GM12873 (cell line): ENCODE results near the gene EGFLAM.

ENCODE experiments used
- TF ChIP-seq, protein P1 (sequence below): IDR thresholded peaks from 2 replicates; pipeline ENCODE4 v1.5.1; 2012; ENCODE audit warnings: low read depth, mild to moderate bottlenecking, moderate library complexity, low read length, control low read depth; ENCODE audit not compliant: insufficient read depth; ENCODE audit errors: missing control alignments

EGFLAM gene

DNA sequence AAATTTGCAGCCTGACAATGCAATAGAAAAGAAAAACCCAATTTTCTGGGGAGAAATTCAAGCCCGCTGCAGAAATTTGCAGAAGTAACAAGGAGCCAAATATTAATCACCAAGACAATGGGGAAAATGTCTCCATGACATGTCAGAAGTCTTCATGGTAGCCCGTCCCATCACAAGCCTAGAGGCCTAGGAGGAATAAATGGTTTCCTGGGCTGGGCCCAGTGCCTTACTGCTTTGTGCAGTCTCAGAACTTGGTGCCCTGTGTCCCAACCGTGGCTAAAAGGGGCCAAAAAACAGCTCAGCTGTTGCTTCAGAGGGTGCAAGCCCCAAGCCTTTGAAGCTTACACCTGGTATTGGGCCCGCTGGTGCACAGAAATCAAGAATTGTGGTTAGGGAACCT lies 23.6 kb upstream of the EGFLAM start:
- TF ChIP-seq, protein P1, sequence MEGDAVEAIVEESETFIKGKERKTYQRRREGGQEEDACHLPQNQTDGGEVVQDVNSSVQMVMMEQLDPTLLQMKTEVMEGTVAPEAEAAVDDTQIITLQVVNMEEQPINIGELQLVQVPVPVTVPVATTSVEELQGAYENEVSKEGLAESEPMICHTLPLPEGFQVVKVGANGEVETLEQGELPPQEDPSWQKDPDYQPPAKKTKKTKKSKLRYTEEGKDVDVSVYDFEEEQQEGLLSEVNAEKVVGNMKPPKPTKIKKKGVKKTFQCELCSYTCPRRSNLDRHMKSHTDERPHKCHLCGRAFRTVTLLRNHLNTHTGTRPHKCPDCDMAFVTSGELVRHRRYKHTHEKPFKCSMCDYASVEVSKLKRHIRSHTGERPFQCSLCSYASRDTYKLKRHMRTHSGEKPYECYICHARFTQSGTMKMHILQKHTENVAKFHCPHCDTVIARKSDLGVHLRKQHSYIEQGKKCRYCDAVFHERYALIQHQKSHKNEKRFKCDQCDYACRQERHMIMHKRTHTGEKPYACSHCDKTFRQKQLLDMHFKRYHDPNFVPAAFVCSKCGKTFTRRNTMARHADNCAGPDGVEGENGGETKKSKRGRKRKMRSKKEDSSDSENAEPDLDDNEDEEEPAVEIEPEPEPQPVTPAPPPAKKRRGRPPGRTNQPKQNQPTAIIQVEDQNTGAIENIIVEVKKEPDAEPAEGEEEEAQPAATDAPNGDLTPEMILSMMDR, result no peak

DNA sequence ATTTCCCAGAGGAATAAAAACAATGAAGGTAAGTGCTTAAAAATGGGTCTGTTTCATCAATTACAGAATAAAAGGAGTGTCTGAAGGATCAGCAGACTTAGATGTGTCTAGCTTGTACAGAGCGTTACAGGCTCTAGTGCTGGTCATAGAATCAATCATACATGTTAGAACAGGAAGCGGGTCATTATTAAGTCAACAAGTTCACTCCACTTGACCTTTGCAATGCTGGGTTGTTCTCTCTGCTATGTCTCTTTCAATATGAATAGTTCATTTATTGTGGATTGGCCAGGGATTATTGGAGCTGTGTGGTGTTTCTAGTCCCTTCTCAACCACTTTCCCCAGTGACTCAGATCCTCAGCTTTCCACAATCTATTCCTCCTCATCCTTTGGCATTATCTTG lies 20.7 kb upstream of the EGFLAM start:
- TF ChIP-seq, protein P1, result no peak

DNA sequence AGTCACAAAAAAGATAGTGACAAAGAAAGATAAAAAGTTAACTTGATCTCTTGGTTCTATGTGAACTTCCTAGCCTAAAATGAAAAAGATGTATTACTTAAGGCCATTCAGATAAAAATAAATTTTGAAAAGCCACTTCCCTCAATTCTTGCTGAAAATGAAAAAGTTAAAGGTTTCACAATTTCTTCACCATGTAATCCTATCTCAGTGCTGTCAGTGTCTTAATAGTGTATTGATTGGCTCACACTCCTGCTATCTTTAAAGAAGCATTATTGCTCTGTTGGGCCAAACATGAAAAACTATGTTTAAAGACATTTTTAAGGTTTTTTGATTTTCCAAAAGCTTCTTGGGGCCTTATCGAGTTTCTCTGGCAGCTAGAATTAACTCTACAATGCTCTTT lies 18.1 kb upstream of the EGFLAM start:
- TF ChIP-seq, protein P1, result no peak

DNA sequence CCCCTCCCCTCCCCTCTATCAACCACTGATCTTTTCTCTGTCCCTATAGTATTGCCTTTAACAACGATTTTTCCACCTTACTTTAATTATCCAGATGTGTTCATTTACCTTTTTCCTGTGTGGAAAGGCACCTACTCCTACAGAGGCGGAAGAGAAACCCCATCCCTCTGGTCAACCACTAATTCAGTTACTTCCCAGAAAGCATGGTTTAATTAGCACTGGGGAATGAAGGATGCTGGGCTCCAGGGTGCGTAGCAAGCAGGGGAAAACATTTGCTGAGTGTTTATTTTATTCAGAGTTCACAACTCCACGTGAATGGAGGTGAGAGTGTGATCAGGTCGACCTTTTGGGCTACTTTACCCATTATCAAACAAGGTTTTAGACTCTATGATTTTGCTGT lies 16.7 kb upstream of the EGFLAM start:
- TF ChIP-seq, protein P1, result no peak

DNA sequence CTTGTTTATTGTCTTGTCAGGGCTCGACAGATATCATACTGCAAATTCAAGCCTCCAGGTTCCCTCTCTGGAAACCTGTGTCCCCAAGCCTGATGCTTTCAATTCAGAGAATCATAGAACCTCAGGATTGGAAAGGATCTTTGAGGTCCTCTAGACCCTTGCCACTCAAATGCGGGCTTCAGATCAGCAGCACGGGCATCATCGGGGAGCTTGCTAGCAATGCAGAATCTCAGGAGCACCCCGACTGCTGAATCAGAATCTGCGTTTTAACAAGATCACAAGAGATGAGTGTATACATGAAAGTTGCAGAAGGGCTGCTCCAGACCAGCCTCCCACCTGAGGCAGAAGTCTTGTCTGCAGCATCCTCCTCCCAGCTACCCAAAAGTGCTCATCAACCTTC lies 13.1 kb upstream of the EGFLAM start:
- TF ChIP-seq, protein P1, result no peak

DNA sequence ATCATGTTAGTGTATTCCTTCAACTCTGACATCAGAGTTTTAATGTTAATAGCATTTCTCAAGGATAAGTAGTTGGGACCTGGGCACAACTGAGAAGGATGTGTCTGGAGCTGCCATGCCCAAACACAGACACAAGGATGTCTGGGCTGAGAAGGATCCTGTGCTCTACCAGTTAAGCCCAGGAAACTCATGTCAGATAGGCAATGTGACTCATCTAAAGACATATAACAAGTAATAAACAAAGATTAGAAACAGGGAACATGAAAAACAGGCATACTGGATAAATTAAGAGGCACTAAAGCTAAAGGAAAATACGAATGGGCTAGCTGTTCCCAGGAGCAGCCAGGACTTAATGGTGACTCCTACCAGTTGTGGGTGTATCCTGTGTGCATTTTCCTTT lies 9.1 kb upstream of the EGFLAM start:
- TF ChIP-seq, protein P1, result no peak

DNA sequence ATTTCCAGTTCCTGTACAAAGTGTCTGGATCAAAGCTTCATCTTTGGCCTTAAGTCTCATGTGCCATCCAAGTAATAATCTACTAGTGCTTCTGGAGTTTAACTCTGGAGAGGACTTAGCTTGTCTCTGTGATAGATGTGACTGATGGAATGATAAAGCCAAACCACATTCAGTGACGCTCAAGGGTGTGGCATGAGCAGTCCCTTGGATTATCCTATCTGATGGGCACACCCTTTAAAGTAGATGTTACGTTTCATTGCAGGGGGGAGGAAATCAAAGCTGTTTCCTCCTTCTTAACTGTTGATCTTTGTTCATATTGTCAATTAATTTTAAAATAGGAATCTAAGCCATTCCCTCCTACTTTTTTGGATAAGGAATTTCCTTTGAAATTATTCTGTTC lies 8.5 kb upstream of the EGFLAM start:
- TF ChIP-seq, protein P1, result no peak
